Tibial artery (tissue), 4 donors: ENCODE data around the gene TSPAN33.

Experiments
- DNase-seq, 2 donors: peaks; one replicate each; pipeline ENCODE4 v3.0.0-alpha.2; 2019
- H3K27ac ChIP-seq, 2 donors: fragments of 200-600 bp; sonication (generic) in 1 of 2; 1 replicate in 1 of 2; 2 replicates in 1 of 2; pipeline ENCODE4 v1.5.1; 2018 to 2019; ENCODE audit warnings: mild to moderate bottlenecking in 1 of 2
- H3K27me3 ChIP-seq, 2 donors: fragments of 200-600 bp; sonication (generic) in 1 of 2; one replicate each; pipeline versions ENCODE4 v1.5.1 to v1.6.0; 2016 to 2019
- H3K36me3 ChIP-seq, 3 donors: fragments of 200-600 bp; sonication (generic) in 2 of 3; one replicate each; pipeline ENCODE4 v1.5.1; 2016 to 2019; ENCODE audit warnings: mild to moderate bottlenecking in 2 of 3
- H3K4me1 ChIP-seq, 4 donors: fragments of 200-600 bp; sonication (generic) in 2 of 4; 1 replicate in 3 of 4; 2 replicates in 1 of 4; pipeline ENCODE4 v1.5.1; 2016 to 2019
- H3K4me3 ChIP-seq, 2 donors: fragments of 200-600 bp; sonication (generic) in 1 of 2; 1 replicate in 1 of 2; 2 replicates in 1 of 2; pipeline ENCODE4 v1.5.1; 2018 to 2019; ENCODE audit warnings: mild to moderate bottlenecking in 2 of 2
- H3K9me3 ChIP-seq, 3 donors: fragments of 200-600 bp; sonication (generic) in 1 of 3; one replicate each; pipeline ENCODE4 v1.5.1; 2016 to 2019
- intact Hi-C: fragments of 100-400 bp; cut with DNase I; formaldehyde crosslinking; loops from one replicate; pipeline ENCODE4 v1.15.0; 2023; ENCODE audit warnings: low total_unique reads
- TF ChIP-seq, protein P1 (sequence below), 2 experiments: fragments of 200-600 bp in 1 of 2; fragments of 450-650 bp in 1 of 2; IDR thresholded peaks; one replicate each; pipeline ENCODE4 v1.5.1; 2017 to 2019; ENCODE audit warnings: antibody characterized with exemption in 2 of 2, mild to moderate bottlenecking in 1 of 2, moderate library complexity in 1 of 2

Gene TSPAN33

DNA sequence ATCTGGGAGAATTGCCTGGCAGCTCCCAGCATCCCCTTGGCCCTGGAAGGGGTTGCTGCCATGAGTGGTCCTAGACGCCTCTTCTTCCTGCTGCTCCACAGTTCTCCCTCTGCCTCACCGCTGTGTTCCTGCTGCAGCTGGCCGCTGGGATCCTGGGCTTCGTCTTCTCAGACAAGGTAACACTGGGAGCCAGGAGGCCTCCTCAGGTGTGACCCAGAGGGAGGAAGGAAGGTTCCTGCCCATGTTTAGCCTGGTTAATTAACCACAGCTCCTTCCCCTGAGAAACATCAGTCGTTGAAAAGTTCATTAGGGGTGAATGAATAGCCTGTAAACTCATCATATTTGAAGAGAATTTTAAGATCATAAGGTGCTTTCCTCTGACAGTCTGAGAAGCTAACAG is 18.2 kb downstream of the TSPAN33 start:
- H3K27ac ChIP-seq: no peak overlapping the region

DNA sequence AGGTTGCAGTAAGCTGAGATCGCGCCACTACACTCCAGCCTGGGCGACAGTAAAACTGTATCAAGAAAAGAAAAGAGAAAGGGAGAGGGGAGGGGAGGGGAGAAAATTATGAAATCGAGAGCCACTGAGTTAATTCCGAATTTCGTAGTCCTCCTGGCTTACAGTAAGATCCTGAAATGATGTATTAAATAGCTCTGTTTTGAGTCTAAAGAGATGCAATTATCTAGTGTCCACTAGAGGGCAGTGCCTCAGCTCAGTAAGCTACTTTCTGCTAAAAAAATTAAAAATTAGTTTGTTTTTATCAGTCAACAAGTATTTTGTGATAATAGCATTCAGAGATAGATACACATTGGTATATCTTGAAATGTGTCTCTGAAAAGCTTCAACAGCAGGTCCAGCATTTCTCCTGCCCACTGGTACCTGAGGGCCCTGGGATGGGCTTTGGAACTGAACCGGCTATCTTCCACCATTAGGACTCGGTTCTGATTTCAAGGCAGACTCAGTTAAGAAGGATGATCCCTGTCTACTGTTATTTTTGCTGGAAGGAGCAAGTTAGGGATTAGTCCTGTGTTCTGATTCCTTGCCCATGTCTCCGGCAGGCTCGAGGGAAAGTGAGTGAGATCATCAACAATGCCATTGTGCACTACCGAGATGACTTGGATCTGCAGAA is 19.5 kb downstream of the TSPAN33 start:
- intact Hi-C loops: loop anchor here (2.0 kb wide), 1 partner anchor 45 kb away; no protein-coding TSS in a partner anchor
- H3K27me3 ChIP-seq: peaks cover 0 to 23% of the 10 kb centered on the region in 2 donors

More for the DNA sequence above, 18.2 kb downstream of the TSPAN33 start:
- TF ChIP-seq, protein P1, sequence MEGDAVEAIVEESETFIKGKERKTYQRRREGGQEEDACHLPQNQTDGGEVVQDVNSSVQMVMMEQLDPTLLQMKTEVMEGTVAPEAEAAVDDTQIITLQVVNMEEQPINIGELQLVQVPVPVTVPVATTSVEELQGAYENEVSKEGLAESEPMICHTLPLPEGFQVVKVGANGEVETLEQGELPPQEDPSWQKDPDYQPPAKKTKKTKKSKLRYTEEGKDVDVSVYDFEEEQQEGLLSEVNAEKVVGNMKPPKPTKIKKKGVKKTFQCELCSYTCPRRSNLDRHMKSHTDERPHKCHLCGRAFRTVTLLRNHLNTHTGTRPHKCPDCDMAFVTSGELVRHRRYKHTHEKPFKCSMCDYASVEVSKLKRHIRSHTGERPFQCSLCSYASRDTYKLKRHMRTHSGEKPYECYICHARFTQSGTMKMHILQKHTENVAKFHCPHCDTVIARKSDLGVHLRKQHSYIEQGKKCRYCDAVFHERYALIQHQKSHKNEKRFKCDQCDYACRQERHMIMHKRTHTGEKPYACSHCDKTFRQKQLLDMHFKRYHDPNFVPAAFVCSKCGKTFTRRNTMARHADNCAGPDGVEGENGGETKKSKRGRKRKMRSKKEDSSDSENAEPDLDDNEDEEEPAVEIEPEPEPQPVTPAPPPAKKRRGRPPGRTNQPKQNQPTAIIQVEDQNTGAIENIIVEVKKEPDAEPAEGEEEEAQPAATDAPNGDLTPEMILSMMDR (IDR thresholded peaks at IDR 0.05): no peak
- Histone ChIP-seq H3K27me3 (peaks cover 0 to 23% of the 10 kb centered on the region in 2 donors), H3K4me3 (no peak overlapping the region), H3K36me3 (no peaks in the 10 kb centered on the region), H3K4me1 (no peaks in the 10 kb centered on the region), H3K9me3 (no peaks in the 10 kb centered on the region)
- intact Hi-C loops: loop anchor here (2.0 kb wide), 1 partner anchor 46 kb away; no protein-coding TSS in a partner anchor
- DNase-seq: no peak

DNA sequence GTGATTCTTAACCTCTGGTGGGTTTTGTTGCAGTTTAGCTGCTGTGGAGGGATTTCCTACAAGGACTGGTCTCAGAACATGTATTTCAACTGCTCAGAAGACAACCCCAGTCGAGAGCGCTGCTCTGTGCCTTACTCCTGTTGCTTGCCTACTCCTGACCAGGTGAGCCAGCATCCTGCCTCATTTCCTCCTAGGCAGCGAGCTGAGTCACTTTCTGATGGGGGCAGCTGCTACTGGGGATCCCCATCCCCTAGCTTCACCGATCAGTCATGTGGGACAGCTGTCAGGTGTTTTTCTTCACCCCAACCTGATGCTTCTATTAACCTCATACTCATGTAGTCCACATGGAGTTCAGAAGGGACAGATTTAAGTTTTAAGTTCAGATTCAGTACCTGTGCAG is 22.2 kb downstream of the TSPAN33 start:
- no peak for DNase-seq
- intact Hi-C loops: no loop called here
- Histone ChIP-seq H3K27ac (no peak overlapping the region), H3K36me3 (no peaks in the 10 kb centered on the region), H3K4me1 (peaks cover 0 to 22% (median 15%) of the 10 kb centered on the region in 4 donors), H3K27me3 (peaks cover 0 to 14% of the 10 kb centered on the region in 2 donors), H3K4me3 (no peak overlapping the region), H3K9me3 (no peaks in the 10 kb centered on the region)
- TF ChIP-seq, protein P1 (IDR thresholded peaks at IDR 0.05): no peak

More for the DNA sequence above, 19.5 kb downstream of the TSPAN33 start:
- TF ChIP-seq, protein P1 (IDR thresholded peaks at IDR 0.05): peak; percentile 72 to 81
- Histone ChIP-seq H3K9me3 (no peaks in the 10 kb centered on the region), H3K4me3 (no peak overlapping the region), H3K36me3 (no peaks in the 10 kb centered on the region), H3K27ac (no peak overlapping the region), H3K4me1 (peaks cover 0 to 9% (median 7%) of the 10 kb centered on the region in 4 donors)
- no peak for DNase-seq

DNA sequence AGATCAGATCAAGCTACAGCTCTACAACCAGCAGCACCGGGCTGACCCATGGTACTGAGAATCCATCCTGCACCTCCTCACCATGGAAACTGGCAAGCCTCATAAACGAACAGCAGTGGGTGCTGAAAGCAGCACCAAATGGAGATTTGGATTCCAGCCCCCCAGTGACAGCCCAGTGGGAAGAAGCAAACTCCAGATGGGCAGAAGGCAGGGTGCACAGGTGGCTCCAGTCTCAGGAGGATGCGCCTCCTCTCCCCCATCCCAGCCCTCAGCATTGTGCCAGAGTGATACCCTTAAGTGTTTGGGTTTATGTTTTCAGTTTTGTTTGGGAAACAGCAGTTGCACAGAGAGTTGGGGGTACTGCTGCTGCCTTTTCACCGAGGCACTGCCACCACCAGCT is 23.3 kb downstream of the TSPAN33 start:
- intact Hi-C loops: no loop called here
- TF ChIP-seq, protein P1 (IDR thresholded peaks at IDR 0.05): no peak
- no peak for DNase-seq

DNA sequence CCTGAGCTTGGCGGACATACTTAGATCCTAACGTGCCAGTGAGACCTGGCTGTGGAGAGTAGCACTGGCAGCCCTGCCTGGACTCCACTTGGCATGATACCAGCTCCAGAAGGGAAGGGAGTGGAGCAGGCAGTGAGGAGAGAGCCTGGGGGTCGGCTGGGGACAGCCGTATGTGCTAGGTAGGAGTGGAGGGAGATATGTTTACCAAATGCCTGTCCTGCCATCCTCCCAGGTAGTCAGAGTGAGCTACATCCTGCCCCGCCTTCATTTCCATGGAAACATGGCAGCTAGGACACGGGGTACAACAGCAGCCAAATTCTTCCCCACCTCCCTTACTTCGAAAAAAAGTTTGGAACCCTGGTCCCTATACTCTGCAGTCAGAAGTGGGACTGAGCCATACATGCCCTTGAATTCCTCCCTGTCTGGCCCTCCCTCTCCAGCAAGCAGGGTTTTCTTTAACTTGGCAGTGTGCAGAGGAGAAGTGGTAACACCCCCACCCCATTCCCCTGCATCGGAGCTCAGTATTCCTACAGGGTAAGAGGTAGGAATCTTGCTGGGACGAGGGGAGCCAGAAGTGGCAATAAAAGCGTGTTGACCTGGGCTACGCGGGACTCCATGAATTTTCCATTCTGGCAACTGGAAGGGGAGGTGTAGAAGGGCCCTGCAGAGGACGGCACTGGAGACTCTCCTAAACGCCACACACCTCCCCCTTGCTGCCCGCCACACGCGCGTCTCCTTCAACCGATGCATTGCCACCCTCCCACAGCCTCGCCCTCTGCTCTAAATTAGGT is 23.9 kb downstream of the TSPAN33 start:
- Histone ChIP-seq H3K4me1 (peaks cover 0 to 22% (median 15%) of the 10 kb centered on the region in 4 donors), H3K27me3 (peaks cover 0 to 3% of the 10 kb centered on the region in 2 donors), H3K9me3 (no peaks in the 10 kb centered on the region), H3K4me3 (peak overlapping the region; percentile 51 to 58), H3K36me3 (no peaks in the 10 kb centered on the region), H3K27ac (peak overlapping the region in 1 of 2 donors; percentile 40)
- TF ChIP-seq, protein P1 (IDR thresholded peaks at IDR 0.05): no peak
- intact Hi-C loops: no loop called here
- no peak for DNase-seq

More for the DNA sequence above, 23.3 kb downstream of the TSPAN33 start:
- H3K27ac ChIP-seq: no peak overlapping the region
- H3K4me1 ChIP-seq: peaks cover 0 to 22% (median 15%) of the 10 kb centered on the region in 4 donors
- peaks cover 0 to 3% of the 10 kb centered on the region in 2 donors for H3K27me3 ChIP-seq
- H3K9me3 ChIP-seq: no peaks in the 10 kb centered on the region
- no peak overlapping the region for H3K4me3 ChIP-seq
- H3K36me3 ChIP-seq: no peaks in the 10 kb centered on the region
